NCI-H1048 (cell line): ENCODE measurements around the gene ETFA.

Experiments
- DNase-seq: peaks from one replicate; lab custom pipeline; 2025; lab: John Stamatoyannopoulos, UW

ETFA gene

DNA sequence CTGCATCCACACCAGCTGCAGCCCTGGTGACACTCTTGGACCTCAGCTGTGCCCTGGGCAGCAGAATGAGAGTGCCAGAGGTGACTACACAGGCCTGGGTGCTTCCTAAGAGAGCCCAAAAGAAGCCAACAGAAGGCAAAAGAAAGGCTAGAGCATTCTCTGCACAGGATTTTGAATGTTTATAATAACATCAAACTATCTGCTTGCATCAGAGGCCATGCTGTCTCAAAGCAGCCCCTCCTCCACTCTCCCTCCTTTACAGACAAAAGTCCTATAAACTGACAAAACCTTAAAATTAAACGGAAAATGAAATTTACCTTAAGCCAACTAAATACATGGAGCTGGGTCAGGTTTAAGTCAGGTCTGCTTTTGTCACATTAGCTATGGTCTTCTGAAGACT, 95.6 kb downstream of the ETFA start:
- no peak for DNase-seq

DNA sequence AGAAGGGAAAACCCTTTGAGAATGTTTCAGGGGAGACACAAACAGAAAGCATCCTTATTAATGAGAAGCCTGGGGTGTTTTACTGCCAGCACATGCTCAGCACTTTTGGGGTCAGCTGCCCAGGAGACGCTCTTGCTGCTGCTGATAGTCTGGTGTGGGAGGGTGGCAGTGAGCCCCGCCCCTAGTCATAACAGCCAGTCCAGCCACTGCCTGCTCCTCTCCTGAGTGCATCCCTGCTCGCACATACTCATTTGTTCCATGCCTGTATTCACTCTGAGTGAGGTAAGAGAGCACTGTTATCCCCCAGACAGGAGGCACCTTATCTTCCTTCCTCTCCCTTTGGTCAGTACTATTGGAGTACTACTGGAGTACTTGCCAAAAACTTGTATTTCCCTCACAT, 101.3 kb downstream of the ETFA start:
- no peak for DNase-seq

DNA sequence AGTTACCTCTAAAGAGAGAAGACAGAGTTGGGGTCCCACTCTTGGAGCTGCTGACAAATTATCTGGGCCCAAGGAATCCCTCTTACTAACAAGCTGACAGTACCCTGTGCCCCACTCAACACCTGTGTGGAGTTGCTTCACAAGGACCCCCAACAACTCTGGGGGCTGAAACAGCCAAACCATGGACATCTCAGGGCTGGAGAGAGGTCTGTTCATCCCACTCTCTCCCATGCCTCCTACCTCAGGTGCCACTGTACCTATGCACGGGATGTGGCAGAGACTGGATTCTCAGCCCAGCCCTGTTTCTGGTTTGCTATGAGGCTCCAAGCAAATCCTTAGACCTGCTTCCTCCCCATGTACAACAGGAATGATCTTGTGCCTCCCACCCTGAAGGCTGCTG, 101.7 kb downstream of the ETFA start:
- DNase-seq = no peak

DNA sequence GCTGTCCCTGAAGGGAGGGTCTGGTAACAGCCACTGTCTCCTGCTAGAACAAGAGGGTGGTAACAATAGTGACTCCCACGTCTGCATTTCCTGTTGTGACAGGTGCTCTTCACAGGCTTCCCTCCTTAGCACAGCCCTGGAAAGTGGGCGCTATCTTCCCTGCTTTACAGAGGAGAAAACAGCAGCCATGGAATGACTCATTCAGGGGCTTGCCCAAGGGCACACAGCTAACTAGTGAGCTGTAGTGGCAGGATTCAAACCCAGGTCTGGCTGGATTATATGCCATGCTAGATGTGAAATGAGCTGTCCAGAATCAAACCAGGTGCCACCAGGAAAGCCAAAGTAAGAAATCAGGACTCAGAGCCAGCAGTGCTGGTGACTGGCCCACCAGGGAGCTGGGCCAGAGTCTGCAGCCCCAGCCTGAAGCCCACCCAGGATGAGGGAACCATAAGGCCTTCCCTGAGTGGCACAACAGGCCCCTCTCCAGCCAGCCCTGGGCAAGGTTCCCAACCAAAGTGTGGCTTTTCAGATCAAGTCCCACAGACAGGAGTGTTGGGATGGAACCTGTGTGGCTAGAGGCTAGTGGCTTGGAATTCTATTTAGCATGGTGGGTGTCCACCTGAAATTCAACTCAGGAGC, 102.4 kb downstream of the ETFA start:
- DNase-seq = no peak

DNA sequence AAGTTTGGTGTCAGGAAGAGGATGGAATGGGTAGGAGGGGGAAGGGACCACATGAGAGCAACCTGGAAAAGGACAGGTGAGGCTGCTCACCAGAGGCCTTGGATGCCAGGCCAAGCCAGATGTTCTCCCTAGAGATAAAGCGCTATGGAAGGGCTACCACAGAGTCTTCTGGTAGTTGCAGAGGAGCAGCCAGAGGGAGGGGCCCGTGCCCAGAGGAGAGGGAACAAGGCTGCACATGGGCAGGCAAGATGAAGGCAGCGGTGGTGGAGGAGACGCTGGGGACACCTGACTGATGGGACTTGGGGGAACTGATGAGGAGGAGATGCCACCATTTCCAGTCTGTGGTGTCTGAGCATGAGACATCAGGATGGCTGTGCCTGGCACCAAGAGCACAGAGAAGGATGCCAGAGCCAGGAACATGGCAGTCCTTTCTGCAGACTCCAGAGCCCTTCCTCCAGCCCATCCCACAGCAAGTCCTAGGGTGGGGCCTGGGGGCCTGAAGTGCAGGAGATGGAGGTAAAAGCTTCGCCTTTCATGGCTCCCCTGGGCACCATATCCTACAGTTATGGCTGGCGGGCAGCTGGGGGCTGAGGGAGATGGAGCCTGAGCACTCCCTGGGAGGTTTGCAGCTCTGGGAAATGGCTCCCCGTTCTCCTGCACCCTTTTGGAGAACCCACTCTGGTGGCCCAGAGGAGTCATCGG, 103.0 kb downstream of the ETFA start:
- DNase-seq = no peak

DNA sequence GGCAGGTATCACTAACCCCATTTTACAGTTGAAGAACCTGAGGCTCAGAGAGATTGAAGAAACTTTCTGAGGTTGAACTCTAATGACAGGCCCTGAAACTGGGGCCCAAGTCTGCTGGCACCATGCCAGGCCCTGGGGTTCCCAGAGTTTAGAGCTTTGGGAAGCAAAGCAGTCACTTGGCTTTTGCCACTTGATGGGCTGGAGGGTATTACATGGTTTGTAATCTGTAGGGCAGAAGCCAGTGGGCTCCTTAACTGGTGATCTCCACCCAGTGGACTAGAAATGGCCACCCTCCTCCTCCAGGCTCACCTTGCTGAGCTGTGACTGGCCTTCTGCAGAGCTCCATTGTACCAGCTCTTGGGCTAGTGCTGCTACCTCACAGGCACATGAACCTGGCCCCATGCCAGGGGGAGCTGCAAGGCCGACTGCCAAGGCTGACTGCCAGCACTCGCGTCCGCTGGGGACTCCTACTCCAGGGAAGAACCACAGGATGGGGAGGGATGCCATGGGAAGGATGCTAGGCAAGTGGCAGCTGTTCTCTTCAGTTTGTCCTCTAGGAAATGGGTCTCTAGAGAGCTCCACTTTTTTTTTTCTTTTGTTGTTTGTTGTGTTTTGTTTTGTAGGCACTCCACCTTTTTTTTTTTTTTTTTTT, 104.8 kb downstream of the ETFA start:
- DNase-seq = peak; percentile 2

DNA sequence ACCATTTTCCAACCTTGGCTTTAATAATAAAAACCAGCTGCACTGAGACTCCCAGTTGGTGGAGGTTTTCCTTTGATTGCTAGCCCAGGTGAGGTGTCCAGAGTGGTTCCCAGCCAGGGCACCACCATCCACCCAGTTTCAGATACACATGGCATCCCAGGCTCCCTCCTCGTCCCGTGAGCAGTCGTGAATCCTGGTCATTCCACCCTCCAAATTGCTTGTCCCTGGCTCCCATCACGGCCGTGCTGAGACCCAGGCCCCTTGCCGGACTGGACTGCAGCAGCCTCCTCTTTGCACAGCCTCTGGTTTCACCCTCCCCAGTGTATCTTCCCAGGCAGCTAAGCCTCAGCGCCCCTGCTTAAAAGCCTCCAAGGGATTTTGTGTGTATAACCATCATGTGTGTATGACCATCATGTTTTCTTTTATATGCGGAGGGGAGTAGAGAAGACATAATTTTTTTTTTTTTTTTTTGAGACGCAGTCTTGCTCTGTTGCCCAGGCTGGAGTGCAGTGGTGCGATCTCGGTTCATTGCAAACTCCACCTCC, 106.3 kb downstream of the ETFA start:
- DNase-seq = no peak

DNA sequence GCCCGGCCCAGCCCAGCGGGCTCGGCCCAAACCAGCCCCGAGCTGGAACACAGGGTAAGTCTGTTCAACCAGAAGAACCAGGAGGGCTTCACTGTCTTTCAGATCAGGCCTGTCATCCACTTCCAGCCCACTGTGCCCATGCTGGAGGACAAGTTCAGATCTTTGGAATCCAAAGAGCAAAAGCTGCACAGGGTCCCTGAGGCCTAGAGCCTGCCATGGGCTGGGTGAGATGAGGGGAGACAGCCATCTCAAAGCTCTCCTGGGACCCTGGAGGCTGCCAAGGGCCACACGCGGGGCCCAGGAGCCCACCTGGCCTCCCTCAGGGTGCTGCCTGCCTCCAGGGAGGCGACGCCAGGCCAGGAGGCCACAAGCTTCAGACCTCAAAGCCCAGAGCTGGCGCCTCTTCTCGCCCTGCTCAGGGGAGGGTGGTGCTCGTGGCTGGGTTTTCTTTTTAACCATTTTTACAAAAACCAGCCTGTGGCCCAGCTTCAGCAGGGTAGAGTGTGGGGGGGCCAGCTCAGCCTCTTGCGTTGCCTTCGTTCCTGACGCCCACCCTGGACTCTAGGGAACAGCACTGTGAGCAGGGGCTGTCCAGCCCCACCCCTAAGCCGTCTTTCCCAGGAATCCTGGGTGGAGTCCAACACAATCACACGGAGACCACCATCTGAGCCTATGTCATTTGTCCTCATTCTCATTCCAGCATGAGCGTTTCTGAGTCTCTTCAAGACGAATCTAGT, 107.0 kb downstream of the ETFA start:
- DNase-seq = no peak

DNA sequence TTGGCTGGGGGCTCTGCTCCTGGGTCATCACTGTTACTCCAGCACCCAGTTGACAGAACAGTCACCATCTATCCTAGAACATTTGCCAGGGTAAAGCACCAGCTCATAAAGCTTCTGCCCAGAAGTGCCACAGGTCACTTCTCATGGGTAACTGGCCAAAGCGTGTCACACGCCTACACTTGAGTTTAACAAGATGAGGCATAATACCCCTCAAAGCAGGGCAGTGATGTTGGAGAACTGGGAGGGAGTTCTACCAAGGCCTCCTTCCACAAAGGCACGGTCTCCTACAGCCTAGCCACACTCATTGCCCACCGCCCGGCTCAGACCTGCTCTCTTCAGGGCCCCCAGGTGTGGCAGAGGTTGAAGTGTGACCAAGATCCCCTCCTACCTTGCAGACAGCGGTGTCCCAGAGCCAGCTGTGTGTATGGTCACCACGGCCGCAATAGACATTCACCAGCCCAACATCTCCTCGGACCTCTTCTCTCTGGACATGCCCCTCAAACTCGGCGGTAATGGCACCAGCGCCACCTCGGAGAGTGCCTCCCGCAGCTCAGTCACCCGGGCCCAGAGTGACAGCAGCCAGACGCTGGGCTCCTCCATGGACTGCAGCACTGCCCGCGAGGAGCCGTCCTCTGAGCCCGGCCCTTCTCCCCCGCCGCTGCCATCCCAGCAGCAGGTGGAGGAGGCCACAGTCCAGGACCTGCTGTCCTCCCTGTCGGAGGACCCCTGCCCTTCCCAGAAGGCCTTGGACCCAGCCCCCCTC, 107.7 kb downstream of the ETFA start:
- DNase-seq = no peak

DNA sequence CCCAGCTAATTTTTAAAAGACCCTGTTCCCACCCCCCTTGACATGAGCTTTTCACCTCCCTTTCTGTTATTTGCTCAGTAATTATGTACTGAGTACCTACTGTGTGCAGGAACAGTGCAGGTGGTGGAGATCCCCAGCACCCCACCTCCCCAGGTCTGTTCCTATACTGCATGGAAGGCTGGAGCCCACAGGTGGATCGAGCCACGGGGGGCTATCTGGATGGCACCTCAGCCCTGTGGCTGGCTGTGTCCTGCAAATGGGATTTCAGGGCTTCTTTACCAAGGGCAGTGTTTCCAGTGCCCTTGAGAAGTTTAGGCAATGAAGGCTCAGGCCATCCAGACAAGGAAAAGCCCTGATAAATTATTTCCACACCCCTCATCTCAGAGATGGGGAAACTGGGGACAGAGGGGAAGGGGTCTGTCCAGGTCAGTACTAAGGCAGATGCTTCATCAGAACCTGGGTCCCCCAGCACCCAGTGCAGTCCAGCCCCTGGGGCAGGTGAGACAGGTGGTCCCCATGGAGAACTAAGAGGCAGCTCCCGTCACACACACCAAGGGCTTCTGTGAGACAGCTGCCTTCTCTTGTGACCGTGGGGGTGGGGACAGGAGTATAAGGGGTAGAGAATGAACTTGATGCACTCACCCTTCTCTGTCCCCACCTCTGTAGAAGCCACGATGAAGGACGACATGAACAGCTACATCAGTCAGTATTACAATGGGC, 109.6 kb downstream of the ETFA start:
- no peak for DNase-seq

DNA sequence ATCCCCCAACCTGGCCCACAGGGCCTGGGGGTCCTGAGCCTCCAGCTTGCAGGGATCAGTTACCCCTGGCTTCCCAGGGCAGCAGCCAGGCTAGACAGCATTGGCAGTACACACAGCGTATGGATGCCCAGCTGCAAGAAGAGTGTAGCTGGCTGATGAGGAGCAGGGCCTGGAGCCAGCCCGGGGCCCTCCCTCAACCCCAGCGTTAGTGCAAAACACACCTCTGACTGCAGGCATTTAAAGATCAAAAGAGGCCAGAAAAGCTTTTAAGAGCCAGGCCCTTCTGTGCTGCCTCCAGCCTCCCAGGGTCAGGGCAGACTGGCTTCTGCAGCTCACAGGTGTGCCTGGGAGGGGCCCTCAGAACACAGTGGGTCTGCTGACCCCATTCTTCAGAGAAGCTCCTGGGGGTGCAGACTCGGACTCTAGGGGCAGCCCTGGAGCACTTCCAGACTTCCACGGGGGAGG, 110.6 kb downstream of the ETFA start:
- DNase-seq = no peak

DNA sequence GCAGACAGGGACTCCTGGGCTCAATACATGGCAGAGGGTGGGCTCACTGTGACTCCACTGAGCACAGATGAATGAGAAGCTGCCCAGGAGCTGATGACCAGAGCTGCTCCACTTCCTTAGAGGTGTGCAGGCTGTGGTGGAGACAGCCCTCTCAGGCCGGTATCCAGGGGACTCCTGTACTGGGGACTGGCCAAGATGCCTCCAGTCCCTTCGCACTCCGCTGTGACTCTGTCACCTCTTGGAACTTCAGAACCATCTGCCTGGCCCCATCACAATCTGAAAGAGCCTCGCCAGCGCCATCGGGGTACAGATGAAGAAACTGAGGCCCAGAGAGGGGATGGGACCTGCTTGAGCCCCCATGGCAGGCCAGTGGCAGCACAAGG, 111.2 kb downstream of the ETFA start:
- DNase-seq = no peak

DNA sequence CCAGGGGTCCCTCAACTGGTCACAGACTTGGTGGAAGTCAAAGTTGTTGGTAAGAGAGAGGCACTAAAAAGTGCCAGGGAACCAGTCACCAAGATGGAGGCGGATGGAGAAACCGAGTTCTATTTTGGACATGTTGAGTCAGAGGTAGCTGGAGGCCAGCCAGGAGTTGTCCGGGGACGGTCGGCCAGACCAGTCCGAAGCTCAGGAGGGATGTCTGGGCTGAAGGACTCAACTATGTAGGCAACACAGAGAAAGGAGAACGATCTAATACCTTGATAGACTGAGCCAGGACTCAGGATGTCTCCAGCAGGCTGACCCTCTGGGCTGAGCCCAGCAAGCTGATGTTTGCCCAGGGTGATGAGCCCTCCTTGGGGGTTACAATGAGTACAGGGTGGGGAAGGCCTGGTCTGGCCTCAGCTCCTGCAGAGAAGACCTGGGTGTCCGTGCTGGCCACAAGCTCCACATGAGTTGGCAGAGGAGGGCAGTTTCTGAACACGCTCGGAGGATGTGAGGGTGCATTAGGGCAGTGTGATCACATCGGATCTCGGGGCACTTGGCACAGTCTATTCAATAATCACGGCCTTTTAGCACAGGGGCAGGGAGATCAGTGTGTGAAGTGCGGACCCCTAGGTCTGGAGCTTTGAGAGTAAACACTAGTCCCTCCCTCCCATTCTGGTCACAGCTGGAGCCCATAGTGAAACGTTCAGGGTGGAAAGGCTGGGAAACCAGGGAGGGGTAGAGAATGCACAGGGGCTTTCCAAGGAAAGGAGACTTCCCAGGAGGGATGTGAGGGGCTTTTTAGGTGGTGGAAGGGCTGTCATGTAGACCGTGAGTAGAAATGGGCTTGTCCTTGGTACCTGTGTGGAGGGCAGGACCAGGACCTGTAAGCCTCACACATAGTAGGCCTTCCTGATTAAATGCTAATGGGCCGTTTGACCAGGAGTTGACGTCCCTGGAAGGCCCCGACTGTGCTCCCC, 111.9 kb downstream of the ETFA start:
- no peak for DNase-seq

DNA sequence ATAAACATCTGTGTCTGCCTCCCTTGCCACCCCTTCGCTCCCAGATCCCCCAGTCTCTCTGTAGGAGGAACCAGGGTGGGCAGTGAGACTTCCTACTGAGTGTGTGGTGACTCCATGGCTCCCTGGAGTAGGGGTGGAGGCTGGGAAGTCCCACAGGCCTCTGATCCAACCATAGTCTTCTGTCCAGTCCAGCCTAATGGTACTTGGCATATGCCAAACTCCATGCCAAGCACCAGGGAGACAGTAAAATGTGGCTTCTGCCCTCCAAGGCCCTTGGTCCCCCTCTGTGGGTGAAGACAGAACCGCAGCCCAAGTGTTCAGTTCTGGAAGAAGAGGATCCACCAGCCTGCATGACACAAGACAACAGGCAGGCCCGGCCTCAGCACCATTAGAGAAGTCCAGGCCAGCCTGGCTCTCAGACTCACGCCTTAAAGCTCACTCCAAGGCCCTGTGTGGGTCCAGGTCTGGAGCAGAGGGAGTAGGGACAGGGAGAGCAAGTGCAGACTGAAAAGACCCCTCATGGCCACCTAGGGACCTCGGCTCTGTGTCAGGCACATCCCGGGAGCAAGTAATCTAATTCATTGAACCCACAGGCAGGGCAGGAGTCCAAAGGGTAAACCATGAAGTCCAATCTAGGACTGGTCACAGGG, 112.7 kb downstream of the ETFA start:
- DNase-seq = no peak

DNA sequence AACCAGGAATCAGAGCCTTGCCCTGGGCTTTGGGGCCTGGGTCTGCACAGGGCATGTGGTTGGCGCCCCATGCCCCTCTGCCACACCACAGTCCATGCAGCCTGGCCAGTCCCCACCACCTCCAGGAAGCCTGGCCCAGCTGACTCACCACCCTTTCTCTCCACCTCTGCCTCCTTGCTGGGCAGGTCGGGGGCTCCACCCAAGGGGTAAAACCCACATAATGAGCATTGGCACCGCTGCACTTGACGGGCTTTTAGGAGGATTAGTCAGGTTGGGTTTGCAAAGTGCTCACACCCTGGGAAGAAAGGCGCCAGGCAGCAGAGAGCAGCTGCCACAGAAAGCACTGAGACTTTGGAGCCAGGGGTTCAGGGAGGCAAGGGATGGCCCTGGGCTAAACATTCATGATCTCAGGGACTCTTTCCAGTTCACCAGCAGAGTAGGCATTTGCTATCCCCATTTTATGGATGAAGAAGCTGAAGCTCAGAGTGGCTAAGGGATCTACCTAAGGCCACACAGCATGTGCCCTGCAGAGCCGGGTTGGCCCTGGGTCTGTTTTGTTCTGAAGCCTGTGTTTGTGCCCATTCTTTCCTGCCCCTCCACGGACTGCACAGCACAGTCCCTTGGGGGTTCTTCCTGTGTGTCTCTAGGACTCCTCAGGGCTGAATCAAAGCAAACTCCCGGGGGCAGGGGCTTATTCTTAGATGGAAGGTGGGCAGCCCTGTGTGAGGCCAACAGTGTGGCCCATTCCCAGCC, 113.4 kb downstream of the ETFA start:
- DNase-seq = no peak

DNA sequence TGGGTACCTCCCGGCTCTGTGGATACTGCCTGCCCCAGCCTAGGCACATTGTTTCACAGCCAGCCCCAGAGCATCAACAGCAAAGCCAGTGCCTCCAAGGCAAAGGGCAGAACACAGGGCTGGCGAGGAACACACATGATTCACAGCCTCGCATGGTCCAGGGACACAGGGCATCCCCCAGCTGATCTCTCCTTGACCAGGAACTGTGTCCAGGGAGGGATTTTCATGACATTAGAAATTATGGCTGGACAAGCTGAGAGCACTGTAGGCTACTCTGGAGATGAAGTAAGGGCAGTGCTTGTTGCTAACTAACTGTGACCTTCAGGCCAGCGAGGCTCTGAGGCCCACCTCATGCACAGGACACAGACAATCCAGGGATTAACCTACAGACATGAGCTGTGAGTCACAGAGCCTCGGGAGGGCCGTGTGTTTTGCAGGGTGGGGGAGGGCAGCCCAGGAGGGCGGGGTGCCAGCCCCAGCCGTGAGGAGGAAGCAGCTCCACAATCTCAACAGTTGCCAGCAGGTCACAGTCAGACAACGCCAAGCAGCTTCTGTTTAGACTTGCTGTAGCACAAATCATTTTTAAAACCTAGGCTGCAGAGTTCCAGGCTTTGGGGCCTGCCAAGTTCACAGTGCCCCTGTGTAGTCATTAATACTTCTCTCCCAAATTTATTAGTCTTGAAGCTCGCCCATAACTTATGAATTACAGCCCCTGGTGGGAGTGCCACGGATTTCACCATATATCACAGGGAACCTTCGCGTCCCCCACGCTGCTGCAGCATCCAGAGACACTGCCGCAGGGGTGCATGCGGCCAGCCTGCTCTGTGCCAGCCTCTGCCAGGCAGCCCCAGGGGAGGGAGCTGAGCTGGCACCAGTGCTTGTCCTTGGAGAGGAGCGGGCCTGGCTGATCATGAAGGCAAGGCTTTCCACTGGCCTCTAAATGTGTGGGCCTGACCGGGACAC, 114.7 kb downstream of the ETFA start:
- no peak for DNase-seq

DNA sequence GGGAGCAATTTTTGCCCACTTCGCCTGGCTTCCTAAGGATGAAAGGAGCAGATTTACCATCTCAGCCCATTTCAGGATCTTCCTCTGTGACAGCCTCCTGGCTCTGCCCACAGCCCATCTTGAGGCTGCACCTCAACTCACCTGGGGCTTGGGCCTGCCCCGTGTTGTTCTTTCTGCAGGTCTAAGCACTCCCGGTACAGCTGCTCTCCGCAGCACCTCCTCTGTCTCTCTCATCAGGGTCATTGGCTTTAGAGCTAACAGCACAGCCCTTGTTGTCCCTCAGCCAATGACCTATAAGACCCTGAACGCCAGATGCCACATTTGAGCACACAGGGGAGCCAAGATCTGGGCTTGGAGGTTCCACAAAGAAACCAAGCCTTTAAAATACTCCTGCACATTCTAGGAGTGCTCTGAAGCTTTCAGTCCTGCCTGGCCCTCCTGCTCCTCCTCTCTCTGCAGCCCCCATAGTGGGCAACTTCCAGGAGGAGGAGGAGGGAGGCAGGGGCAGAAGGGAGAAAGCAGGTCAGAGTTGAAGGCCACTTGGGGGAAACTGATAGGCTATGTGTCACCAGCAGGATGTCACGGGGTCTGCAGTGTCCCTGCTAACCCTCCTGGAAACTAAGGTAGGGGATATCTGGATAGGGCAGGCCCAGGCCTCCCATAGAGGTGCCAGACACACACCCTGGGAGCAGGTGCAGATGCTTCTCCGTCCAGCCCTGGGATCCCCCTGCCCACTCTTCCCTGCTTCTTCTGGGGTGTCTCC, 115.6 kb downstream of the ETFA start:
- no peak for DNase-seq
